ENCODE measurements around the gene SNRNP27.
"Not testable (repeated sequence)": the region's sequence is repeated elsewhere in the genome, so short reads cannot be mapped to it uniquely, and the experiment has no call there.

Gene SNRNP27

GRCh38 chr2:69947325-69947931 lies 53.7 kb downstream of the SNRNP27 start:
- DNase-seq, result no peak

DNA sequence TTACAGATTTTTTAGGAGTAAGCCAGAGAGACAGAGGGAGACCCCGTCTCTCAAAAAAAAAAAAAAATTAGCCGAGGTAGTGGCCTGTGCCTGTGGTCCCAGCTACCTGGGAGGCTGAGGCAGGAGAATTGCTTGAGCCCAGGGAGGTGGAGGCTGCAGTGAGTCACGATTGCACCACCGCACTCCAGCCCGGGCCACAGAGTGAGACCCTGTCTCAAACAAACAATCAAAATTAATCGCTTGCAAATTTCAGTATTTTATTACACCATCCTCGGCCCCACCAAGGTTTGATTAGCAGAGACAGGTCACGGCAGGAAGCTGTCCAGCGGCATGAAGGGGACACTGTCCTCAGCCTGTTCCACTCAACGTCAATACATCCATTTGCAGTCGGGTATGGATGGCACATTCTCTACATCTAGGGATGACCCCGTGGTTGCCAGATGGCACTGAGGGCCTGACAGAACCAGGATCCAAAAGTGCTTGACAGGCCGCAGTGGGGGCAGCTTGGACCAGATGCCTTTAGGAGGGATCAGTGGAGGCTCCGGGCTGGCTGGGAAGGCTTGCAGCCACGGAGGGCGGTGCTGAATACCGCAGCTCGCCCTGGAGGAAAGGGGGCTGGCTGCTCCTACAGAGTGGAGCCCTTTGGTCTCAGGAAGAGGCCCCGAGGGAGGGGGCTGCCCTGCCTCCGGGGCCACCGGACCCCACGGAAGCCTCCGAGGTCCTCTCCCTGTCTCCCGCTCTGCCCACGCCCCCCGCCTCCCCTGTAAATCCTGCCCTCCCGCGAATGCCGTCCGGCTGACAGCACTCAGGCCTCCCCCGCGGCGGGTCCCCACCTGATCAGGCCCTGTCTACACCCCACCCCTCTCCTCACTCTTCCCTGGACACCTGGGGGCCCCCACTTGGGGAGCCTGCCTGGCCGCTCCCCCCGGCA lies 54.5 kb downstream of the SNRNP27 start:
- DNase-seq, result no peak

- no peak for DNase-seq
Observed at GRCh38 chr2:69948963-69949645, 55.3 kb downstream of the SNRNP27 start.

GRCh38 chr2:69950241-69950640 lies 56.5 kb downstream of the SNRNP27 start:
- no peak for DNase-seq

GRCh38 chr2:69950671-69951070 lies 56.9 kb downstream of the SNRNP27 start:
- DNase-seq, result not testable (repeated sequence)

DNA sequence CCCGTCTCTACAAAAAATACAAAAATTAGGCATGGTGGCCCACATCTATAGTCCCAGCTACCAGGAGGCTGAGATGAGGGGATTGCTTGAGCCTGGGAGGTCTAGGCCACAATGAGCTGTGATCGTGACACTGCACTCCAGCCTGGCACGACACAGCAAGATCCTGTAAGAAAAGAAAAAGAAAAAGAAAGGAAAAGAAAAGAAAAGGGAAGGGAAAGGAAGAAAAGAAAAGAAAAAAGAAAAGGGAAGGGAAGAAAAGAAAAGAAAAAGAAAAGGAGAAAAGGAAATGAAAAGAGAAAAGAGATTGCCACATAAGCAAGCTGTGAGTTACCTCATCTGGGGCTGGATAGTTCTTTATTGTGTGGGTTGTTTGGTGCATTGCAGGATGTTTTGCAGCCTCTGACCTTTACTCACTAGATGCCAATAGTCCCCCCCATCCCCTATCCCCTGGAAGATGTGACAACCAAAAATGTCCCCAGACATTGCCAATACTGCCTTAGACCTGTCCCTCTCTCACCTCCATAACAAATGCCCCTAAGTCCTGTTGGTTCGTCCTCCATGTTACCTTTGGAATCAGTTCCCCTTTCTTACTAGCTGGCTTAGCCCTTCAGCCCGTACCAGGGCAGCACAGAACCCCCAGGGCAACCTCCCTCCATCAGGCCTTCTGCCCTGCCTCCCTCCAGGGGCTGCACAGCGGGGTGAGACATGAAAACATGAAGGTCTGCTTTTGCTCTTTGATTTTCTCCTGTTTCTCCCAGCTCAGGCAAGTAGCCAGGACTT lies 58.8 kb downstream of the SNRNP27 start:
- no peak for DNase-seq

DNA sequence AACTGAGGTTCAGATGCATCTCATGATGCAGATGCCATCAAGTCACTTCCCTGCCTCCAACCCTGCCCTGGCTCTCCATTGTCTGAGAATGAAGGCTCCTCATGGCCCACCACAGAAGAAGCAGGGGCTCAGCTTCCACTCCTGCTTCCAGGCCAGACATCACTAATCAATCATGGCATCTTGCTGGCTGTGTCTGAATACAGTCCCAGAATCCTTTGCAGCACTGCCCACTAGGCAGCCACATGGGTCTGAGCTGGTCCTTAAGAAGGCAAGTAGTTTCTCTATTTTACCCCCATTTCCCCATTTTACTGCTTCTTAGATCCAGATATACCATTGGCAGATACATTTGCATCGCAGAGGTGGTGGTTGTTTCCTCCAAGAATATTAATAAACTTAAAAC lies 60.3 kb downstream of the SNRNP27 start:
- DNase-seq, result no peak

Data from NCI-H187 (cell line).